Measurements from ENCODE around the gene KSR2. TPM values are rescaled to one million over a fixed set of nuclear protein-coding genes. Genes with fewer than 3 reads are reported as not detected.

Gene KSR2
- total and polyA plus RNA-seq, 2 of the 13 experiments (the other 11 are each of a cell fraction or from before 2014, with no cell fraction given) = 0.02 TPM; not detected in 1

- CTCF ChIA-PET (ENCODE audit: low intra/inter-chr PET ratio, low total read pairs) = no interaction called here
- ATAC-seq = no peak; the same call in 2 of the 3 replicates
- H3K9me3 ChIP-seq (ENCODE audit: low read length) = no peaks in the 10 kb centered on the region
- no peak for DNase-seq (ENCODE audit: low spot score)
- intact Hi-C loops (cut with micrococcal nuclease; ENCODE audit: unreplicated experiment) = no loop called here
- in situ Hi-C loops (cut with HindIII; ENCODE audit: extremely low pct_ligation_motif_present, low pct_unique_long_range_greater_than_20kb) = no loop called here
- no peaks in the 10 kb centered on the region for H4K20me1 ChIP-seq (ENCODE audit: insufficient read depth, low read length)
- POLR2A ChIA-PET = no interaction called here
- no peaks in the 10 kb centered on the region for H3K27me3 ChIP-seq (ENCODE audit: control insufficient read depth in 1 of 2, insufficient read depth in 2 of 2, low read length in 2 of 2)
- TF ChIP-seq ZNF101 (CRISPR knock-in tag; IDR thresholded peaks at IDR 0.05; ENCODE audit: borderline replicate concordance, low read depth) (no peak), TMF1 (CRISPR knock-in tag; IDR thresholded peaks at IDR 0.05; ENCODE audit: low read depth) (no peak), ZNF569 (CRISPR knock-in tag; IDR thresholded peaks at IDR 0.05; ENCODE audit: borderline replicate concordance) (no peak), TEF (CRISPR knock-in tag; IDR thresholded peaks at IDR 0.05) (no peak), PRDM15 (CRISPR knock-in tag; IDR thresholded peaks at IDR 0.05) (no peak), ZNF768 (CRISPR knock-in tag; IDR thresholded peaks at IDR 0.05) (no peak), ZZZ3 (CRISPR knock-in tag; IDR thresholded peaks at IDR 0.05; ENCODE audit: borderline replicate concordance) (no peak), GATAD1 (CRISPR knock-in tag; IDR thresholded peaks at IDR 0.05) (no peak), POLR2AphosphoS2 (IDR thresholded peaks at IDR 0.05; ENCODE audit: low read depth, low read length) (no peak), NR3C1 (CRISPR knock-in tag; IDR thresholded peaks at IDR 0.05) (no peak), CCDC6 (CRISPR knock-in tag; IDR thresholded peaks at IDR 0.05) (no peak), CBFB (CRISPR knock-in tag; IDR thresholded peaks at IDR 0.05) (no peak), ZMYM2 (CRISPR knock-in tag; IDR thresholded peaks at IDR 0.05) (no peak), FOXP1 (IDR thresholded peaks at IDR 0.05) (no peak), FOXP1 (CRISPR knock-in tag; IDR thresholded peaks at IDR 0.05) (no peak), CENPT (CRISPR knock-in tag; IDR thresholded peaks at IDR 0.05; ENCODE audit: low read depth) (no peak), HDAC1 (CRISPR knock-in tag; IDR thresholded peaks at IDR 0.05) (no peak), ZNF777 (CRISPR knock-in tag; IDR thresholded peaks at IDR 0.05) (no peak), SNAPC2 (CRISPR knock-in tag; IDR thresholded peaks at IDR 0.05) (no peak), AKAP8 (CRISPR knock-in tag; IDR thresholded peaks at IDR 0.05) (no peak)
- TF ChIP-seq, protein P1, sequence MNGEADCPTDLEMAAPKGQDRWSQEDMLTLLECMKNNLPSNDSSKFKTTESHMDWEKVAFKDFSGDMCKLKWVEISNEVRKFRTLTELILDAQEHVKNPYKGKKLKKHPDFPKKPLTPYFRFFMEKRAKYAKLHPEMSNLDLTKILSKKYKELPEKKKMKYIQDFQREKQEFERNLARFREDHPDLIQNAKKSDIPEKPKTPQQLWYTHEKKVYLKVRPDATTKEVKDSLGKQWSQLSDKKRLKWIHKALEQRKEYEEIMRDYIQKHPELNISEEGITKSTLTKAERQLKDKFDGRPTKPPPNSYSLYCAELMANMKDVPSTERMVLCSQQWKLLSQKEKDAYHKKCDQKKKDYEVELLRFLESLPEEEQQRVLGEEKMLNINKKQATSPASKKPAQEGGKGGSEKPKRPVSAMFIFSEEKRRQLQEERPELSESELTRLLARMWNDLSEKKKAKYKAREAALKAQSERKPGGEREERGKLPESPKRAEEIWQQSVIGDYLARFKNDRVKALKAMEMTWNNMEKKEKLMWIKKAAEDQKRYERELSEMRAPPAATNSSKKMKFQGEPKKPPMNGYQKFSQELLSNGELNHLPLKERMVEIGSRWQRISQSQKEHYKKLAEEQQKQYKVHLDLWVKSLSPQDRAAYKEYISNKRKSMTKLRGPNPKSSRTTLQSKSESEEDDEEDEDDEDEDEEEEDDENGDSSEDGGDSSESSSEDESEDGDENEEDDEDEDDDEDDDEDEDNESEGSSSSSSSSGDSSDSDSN (CRISPR knock-in tag; IDR thresholded peaks at IDR 0.05) = no peak
- BruUV-seq (replicated peaks) = no TSS peak
- H2AFZ ChIP-seq (ENCODE audit: low read length) = no peak overlapping the region
- no peak overlapping the region for H3K27ac ChIP-seq (ENCODE audit: extremely low read length, insufficient read depth, low read length)
- FAIRE-seq = no peak
- no peaks in the 10 kb centered on the region for H3K4me1 ChIP-seq (ENCODE audit: insufficient read depth, low read length)
- H3K36me3 ChIP-seq (replicated peaks in 1 of 2; ENCODE audit: control insufficient read depth in 1 of 2, insufficient read depth in 2 of 2, low read length in 2 of 2) = no peaks in the 10 kb centered on the region
- no peak overlapping the region for H3K4me2 ChIP-seq (ENCODE audit: low read depth, low read length)
- WGBS (ENCODE audit: low lambda C conversion rate) = 16% methylated on average over 6 of the region's 11 CpGs
- no peak overlapping the region for H3K4me3 ChIP-seq (replicated peaks in 1 of 3; ENCODE audit: insufficient read depth in 1 of 3, low read depth in 2 of 3, low read length in 3 of 3)
- H3K79me2 ChIP-seq (ENCODE audit: insufficient read depth, low read length) = no peaks in the 10 kb centered on the region
- H3K9ac ChIP-seq (ENCODE audit: insufficient read depth, low read depth, low read length) = no peak overlapping the region
Measured at GRCh38 chr12:117408161-117408791, 560.5 kb downstream of the KSR2 start.

All from HepG2 (cell line).